ENCODE measurements around the gene TCHH. TPM values are rescaled to one million over a fixed set of nuclear protein-coding genes. Genes with fewer than 3 reads are reported as not detected.

TCHH gene, protein sequence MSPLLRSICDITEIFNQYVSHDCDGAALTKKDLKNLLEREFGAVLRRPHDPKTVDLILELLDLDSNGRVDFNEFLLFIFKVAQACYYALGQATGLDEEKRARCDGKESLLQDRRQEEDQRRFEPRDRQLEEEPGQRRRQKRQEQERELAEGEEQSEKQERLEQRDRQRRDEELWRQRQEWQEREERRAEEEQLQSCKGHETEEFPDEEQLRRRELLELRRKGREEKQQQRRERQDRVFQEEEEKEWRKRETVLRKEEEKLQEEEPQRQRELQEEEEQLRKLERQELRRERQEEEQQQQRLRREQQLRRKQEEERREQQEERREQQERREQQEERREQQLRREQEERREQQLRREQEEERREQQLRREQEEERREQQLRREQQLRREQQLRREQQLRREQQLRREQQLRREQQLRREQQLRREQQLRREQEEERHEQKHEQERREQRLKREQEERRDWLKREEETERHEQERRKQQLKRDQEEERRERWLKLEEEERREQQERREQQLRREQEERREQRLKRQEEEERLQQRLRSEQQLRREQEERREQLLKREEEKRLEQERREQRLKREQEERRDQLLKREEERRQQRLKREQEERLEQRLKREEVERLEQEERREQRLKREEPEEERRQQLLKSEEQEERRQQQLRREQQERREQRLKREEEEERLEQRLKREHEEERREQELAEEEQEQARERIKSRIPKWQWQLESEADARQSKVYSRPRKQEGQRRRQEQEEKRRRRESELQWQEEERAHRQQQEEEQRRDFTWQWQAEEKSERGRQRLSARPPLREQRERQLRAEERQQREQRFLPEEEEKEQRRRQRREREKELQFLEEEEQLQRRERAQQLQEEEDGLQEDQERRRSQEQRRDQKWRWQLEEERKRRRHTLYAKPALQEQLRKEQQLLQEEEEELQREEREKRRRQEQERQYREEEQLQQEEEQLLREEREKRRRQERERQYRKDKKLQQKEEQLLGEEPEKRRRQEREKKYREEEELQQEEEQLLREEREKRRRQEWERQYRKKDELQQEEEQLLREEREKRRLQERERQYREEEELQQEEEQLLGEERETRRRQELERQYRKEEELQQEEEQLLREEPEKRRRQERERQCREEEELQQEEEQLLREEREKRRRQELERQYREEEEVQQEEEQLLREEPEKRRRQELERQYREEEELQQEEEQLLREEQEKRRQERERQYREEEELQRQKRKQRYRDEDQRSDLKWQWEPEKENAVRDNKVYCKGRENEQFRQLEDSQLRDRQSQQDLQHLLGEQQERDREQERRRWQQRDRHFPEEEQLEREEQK (N-terminal part only)
- 0.66 TPM for total RNA-seq

DNA sequence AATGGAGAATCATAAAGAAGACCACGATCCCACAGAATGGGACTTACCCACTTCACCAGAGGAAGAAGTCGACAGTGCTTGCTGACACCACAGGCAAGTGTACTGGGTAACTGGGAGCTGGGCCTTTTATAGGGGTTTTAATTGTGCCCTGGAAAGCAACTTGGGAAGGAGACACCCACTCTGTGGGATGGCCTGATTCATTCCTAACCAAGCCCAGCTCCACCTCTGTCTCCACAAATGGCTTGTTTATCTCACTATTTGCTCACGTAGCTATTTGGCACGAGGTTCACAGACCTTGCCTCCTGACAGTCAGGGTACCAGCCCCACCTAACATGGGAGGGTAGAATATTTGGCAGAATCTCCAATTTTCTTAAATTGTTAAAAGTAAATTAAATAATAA, at the start of gene TCHH:
TCHH (minus strand) TSS at position 101 of the 400 bp plus-strand sequence. CDS start 1,364 bp downstream, outside the sequence.

DNA sequence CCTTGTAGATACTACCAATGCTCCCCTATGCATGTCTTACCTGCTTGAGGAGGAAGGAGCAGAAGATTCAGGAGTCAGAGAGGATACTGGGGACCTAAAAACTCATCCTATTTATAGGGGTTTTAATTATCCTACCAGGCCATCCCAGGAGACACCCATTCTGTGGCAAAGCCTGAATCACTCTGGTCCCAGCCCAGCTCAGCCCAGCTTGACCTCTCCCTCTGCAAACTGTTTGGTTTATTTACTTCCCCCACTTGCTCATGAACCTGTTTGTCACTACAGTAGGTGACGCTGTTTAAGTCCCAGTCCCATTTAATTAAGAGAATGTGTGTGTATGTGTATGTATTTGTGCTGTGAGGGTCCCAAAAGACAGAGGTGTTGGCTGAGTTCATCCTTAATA, 43.9 kb upstream of the TCHH start, which contains the start of gene RPTN:
RPTN (minus strand) TSS at position 85 of the 400 bp plus-strand sequence. CDS start 1,339 bp downstream, outside the sequence.

DNA sequence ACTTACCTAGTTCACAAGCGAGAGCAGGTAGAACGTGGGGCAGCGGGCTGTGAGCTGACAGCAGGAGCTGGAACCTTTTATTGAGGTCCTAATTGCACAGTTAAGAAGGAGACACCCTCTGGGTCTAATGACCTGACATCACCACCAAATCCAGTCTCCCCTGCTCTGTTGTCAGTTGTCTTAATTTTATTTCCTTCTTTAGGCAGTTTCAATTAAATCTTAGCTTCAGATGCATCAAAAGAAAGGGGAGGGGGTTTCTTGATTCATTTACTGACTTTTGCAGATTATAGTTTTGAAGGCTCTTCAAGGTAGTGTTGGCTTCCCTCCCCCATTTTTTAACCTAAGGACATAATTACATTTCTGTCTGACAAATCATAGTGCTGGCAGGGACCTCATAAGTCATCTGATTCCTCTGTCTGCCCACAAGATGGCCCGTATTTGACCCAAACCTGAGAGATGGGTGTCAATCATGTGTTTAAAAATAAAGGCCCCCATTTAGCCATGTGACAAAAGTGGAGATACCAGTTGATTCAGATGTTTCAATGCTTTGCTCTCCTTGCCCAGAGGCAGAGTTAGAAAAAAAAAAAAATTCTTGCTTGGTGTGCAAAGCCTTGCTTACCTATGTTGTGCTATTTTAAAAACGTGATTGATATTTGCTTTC, 26.1 kb downstream of the TCHH start, which contains the start of gene TCHHL1:
TCHHL1 (minus strand) TSS at position 51 of the 661 bp plus-strand sequence. CDS start 921 bp downstream, outside the sequence.

Other genes starting within 250 kb of the TCHH start
- 23.2 TPM for gene THEM4, start 205.9 kb downstream of the TCHH start, total RNA-seq
- gene S100A10, start 121.6 kb downstream of the TCHH start, total RNA-seq: 71.2 TPM
- gene S100A11, start 78.4 kb downstream of the TCHH start, total RNA-seq: 13.1 TPM
- not detected for gene TCHHL1, start 26.4 kb downstream of the TCHH start, total RNA-seq
- gene RPTN, start 43.8 kb upstream of the TCHH start, total RNA-seq: not detected
- not detected for gene HRNR, start 108.7 kb upstream of the TCHH start, total RNA-seq
- gene FLG, start 209.8 kb upstream of the TCHH start, total RNA-seq: 1.3 TPM
- 0.88 TPM for gene FLG2, start 244.6 kb upstream of the TCHH start, total RNA-seq